ENCODE measurements around the gene NR1H3. TPM values are rescaled to one million over a fixed set of nuclear protein-coding genes. Genes with fewer than 3 reads are reported as not detected.

Gene NR1H3
- total RNA-seq, 3 donors from 2014 or later = 56.1 to 92.4 (median 91.1) TPM

DNA sequence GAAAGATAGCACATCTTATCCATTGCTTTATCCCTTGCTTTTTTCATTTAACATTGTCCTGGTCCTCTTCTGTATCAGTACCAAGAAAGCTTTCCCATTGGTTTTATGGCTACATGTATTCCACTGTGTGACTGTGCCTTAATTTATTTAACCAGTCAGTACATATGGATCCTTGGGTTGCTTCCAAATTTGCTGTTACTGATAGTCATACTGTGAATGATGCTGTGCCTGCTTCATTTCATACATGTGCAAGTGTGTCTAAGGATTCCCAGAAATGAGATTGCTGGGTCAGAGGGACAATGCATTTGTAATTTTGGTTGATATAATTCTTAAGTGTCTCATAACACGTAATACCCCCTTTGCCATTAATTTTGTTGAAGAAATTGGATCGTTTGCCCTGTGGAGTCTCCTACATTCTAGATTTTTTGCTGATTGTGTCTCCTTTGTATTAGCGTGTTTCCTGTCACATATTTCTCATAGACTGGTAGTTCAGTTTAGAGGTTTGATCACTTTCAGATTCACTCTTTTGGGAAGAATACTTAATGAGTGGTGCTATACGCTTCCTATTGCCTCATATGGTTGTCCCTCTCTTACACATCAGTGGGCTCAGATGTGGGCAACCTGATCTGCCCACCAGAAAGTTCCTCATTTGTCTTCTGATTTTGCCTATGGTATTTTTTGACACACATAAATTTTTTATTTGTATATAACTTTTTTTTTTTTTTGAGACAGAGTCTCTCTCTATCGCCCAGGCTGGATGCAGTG is 59.5 kb downstream of the NR1H3 start:
- Histone ChIP-seq H3K36me3 (no peaks in the 10 kb centered on the region), H3K4me3 (no peak overlapping the region)
- no peak for TF ChIP-seq POLR2A (IDR thresholded peaks at IDR 0.05)
- TF ChIP-seq, protein P1, sequence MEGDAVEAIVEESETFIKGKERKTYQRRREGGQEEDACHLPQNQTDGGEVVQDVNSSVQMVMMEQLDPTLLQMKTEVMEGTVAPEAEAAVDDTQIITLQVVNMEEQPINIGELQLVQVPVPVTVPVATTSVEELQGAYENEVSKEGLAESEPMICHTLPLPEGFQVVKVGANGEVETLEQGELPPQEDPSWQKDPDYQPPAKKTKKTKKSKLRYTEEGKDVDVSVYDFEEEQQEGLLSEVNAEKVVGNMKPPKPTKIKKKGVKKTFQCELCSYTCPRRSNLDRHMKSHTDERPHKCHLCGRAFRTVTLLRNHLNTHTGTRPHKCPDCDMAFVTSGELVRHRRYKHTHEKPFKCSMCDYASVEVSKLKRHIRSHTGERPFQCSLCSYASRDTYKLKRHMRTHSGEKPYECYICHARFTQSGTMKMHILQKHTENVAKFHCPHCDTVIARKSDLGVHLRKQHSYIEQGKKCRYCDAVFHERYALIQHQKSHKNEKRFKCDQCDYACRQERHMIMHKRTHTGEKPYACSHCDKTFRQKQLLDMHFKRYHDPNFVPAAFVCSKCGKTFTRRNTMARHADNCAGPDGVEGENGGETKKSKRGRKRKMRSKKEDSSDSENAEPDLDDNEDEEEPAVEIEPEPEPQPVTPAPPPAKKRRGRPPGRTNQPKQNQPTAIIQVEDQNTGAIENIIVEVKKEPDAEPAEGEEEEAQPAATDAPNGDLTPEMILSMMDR (IDR thresholded peaks at IDR 0.05) = no peak
- TF ChIP-seq POLR2AphosphoS5 (IDR thresholded peaks at IDR 0.05) = no peak

DNA sequence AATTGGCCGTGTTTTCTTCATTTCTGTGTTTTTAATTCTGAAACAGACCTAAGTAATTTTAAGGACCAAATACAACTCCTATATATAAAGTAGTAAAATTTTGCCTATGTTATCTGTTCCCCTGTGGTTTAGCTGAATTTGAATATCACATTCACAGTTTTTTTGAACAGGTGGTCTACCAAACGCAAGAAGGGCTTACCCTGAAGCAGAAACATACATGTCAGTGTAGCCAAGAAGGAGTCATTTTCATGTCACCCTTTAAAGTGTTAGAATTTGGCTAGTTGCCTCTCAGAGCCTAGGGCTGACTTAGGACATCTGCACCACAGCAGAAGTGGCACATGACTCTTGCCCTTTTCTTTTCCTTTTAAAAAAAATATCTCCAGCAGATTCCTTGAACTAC is 60.4 kb downstream of the NR1H3 start:
- no peak for TF ChIP-seq POLR2AphosphoS5 (IDR thresholded peaks at IDR 0.05)
- TF ChIP-seq, protein P1 (IDR thresholded peaks at IDR 0.05) = no peak
- no peak for TF ChIP-seq POLR2A (IDR thresholded peaks at IDR 0.05)
- no peak for DNase-seq (ENCODE audit: low spot score in 2 of 2)
- H3K9me3 ChIP-seq = no peaks in the 10 kb centered on the region
- no peak overlapping the region for H3K27ac ChIP-seq
- no peak overlapping the region for H3K4me3 ChIP-seq
- no peaks in the 10 kb centered on the region for H3K4me1 ChIP-seq
- no peaks in the 10 kb centered on the region for H3K36me3 ChIP-seq
- no peaks in the 10 kb centered on the region for H3K27me3 ChIP-seq
- intact Hi-C loops (cut with DNase I; ENCODE audit: low total_unique reads) = no loop called here

More for the DNA sequence above, 59.5 kb downstream of the NR1H3 start:
- Histone ChIP-seq H3K4me1 (no peaks in the 10 kb centered on the region), H3K27me3 (no peaks in the 10 kb centered on the region), H3K27ac (no peak overlapping the region), H3K9me3 (no peaks in the 10 kb centered on the region)
- DNase-seq (ENCODE audit: low spot score in 2 of 2) = no peak
- intact Hi-C loops (cut with DNase I; ENCODE audit: low total_unique reads) = no loop called here

Other genes starting within 250 kb of the NR1H3 start
- 100 to 1,000 TPM; 139 to 183 (median 175) TPM for gene ARFGAP2, start 81.1 kb upstream of the NR1H3 start, total RNA-seq
- 10 to 100 TPM in 2 of 3 donors, 1 to 10 TPM in 1; 9.9 to 47.3 (median 33.1) TPM for gene PACSIN3, start 71.6 kb upstream of the NR1H3 start, total RNA-seq
- gene DDB2, start 43.0 kb upstream of the NR1H3 start, total RNA-seq = 10 to 100 TPM; 31.2 to 44.5 (median 39.3) TPM
- gene ACP2, start 9.2 kb upstream of the NR1H3 start, total RNA-seq = 10 to 100 TPM; 39.7 to 45.2 (median 41.9) TPM
- 10 to 100 TPM; 43.3 to 56.5 (median 46.6) TPM for gene MADD, start 12.1 kb downstream of the NR1H3 start, total RNA-seq
- under 1 TPM in 2 of 3 donors, not detected in 1; under 0.01 TPM for gene MYBPC3, start 94.7 kb downstream of the NR1H3 start, total RNA-seq
- 10 to 100 TPM; 12.5 to 34.9 (median 15.2) TPM for gene SPI1, start 120.6 kb downstream of the NR1H3 start, total RNA-seq
- 10 to 100 TPM; 42.9 to 58.1 (median 52.8) TPM for gene SLC39A13, start 150.6 kb downstream of the NR1H3 start, total RNA-seq
- gene PSMC3, start 168.4 kb downstream of the NR1H3 start, total RNA-seq = 100 to 1,000 TPM in 2 of 3 donors, 10 to 100 TPM in 1; 98.5 to 168 (median 144) TPM
- gene RAPSN, start 191.1 kb downstream of the NR1H3 start, total RNA-seq = under 1 TPM in 1 of 3 donors, not detected in 2; 0.64 TPM